Stimulated activated naive B cell treated with anti-CD40 and anti-IgM and Interleukin-4, amounts not matched to agents 10 μg/mL and 1 μg/mL and 100 μg/mL, for 72 hours (primary cell): Measurements from ENCODE around the gene NR6A1.

Experiments used
- ATAC-seq, 2 donors: fragments of 150-1000 bp; cut with Tn5 transposase; replicated peaks; 2 replicates each; pipeline ENCODE4 v1.10.0; 2021; ENCODE audit warnings: moderate library complexity in 1 of 2
- DNase-seq: peaks from one replicate; pipeline ENCODE4 v3.0.0; 2021
- H3K27ac Mint-ChIP-seq: one replicate; pipeline ENCODE4 v1.8.0; 2022; ENCODE audit warnings: mild to moderate bottlenecking, mixed read lengths
- H3K27me3 Mint-ChIP-seq, 2 donors: one replicate each; pipeline ENCODE4 v1.8.0; 2022; ENCODE audit warnings: mixed read lengths in 2 of 2
- H3K36me3 Mint-ChIP-seq, 2 donors: one replicate each; pipeline ENCODE4 v1.8.0; 2022; ENCODE audit warnings: mixed read lengths in 2 of 2, mild to moderate bottlenecking in 1 of 2
- H3K4me1 Mint-ChIP-seq, 2 donors: one replicate each; pipeline ENCODE4 v1.8.0; 2022; ENCODE audit warnings: mixed read lengths in 2 of 2, mild to moderate bottlenecking in 1 of 2
- H3K4me3 Mint-ChIP-seq, 2 donors: one replicate each; pipeline ENCODE4 v1.8.0; 2022; ENCODE audit warnings: mild to moderate bottlenecking in 2 of 2, mixed read lengths in 2 of 2, moderate library complexity in 1 of 2
- H3K9me3 Mint-ChIP-seq, 2 donors: one replicate each; pipeline ENCODE4 v1.8.0; 2022; ENCODE audit warnings: mixed read lengths in 2 of 2, mild to moderate bottlenecking in 1 of 2

Gene NR6A1

DNA sequence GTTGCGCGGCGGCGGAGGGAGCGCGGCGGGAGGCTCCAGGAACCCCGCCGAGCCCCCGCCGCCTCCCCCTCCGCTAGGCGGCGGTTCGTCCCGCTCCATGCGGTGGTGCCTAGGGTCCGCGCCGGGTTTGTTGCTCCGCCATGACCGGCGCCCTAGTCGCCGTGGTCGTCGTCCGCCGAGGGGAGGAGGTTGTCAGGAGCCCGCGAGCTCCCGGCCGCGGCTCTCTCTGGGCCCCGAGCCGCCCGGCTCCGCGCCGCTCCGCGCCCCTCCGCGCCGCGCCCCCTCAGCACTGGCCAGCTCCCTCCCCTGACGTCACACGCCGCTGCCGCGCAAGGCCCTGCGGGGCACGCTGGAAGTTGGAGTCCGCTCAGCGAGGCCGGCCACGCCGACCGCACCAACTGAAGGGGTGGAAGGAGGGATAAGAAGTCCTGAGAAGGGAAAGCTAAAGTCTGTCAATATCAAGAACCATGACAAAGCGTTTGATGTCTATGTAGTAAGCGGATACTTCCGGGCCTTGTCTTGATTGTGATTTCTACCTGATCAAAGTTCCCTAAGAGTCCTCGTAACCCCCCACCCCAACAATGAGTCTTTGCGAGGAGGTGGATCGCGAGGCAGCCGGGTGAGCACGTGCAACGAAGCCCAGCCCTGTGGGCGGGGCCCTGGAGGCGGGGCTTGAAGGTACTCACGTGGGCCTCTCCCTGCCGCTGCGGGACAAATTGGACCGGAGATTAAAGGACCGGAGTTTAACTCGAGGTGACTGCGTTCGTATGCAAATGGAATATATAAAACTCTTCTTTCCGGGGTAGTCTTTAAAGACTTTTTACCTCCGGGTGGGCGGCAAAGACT, at the start of gene NR6A1:
Gene NR6A1, minus strand, starts transcription at position 291 of the 846 bp plus-strand sequence.
- H3K9me3 Mint-ChIP-seq, result no peaks in the 10 kb centered on the region
- H3K4me1 Mint-ChIP-seq, result peaks cover 20 to 50% of the 10 kb centered on the region in 2 donors
- peaks cover 35 to 47% of the 10 kb centered on the region in 2 donors for H3K27me3 Mint-ChIP-seq
- peak within 1 kb of the TSS; percentile 97 for H3K27ac Mint-ChIP-seq
- no peaks in the 10 kb centered on the region for H3K36me3 Mint-ChIP-seq
- peak within 1 kb of the TSS; percentile 95 to 98 for H3K4me3 Mint-ChIP-seq
- peak; percentile 90 for DNase-seq
- peak; percentile 92 to 93 for ATAC-seq

DNA sequence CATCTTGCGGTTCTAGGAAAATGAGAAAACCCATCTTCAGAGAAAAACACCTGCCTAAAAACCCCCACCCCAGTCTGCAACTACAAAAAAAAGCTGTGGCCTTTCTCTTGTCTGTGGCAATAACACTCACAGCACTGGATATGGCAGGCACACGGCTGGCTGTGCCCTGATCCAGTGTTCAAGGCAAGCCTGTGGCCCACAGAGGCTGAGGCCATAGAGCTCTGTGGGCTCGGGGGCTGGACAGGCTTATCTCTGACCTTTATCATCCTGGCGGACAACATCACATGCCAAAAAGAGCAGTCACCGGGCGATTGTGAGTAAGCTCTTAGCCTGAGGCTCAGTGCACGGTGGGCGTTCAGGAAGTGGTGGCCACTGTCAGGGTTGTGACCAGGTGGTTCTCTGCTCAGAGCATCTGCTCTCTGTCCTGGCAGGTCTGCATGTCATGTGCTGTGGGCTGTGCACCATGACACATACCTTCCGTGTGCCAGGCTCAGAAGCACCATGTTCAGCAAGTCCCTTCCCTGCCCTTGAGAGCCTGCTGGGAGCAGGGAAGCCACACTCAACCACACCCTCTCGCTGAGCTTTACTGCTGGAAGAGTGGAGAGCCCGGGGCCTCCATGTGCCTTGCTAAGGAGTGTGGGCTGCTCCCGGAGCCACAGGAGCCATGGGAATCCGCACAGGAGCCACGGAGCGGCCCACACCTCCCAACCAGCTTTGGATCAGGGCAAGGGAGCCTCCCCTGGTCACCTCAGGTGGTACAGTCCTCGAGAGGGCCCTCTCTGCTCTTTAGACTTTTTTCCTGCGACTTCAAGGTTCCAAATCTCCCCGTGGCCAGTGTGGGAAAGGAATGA, 47.5 kb upstream of the NR6A1 start:
- H3K27ac Mint-ChIP-seq, result peak overlapping the region; percentile 56
- H3K4me3 Mint-ChIP-seq, result no peak overlapping the region
- H3K36me3 Mint-ChIP-seq, result no peaks in the 10 kb centered on the region
- ATAC-seq (peak; percentile 63 to 67), DNase-seq (no peak)
- H3K27me3 Mint-ChIP-seq, result peaks cover 8 to 19% of the 10 kb centered on the region in 2 donors
- H3K9me3 Mint-ChIP-seq, result no peaks in the 10 kb centered on the region
- peaks cover 0 to 11% of the 10 kb centered on the region in 2 donors for H3K4me1 Mint-ChIP-seq

DNA sequence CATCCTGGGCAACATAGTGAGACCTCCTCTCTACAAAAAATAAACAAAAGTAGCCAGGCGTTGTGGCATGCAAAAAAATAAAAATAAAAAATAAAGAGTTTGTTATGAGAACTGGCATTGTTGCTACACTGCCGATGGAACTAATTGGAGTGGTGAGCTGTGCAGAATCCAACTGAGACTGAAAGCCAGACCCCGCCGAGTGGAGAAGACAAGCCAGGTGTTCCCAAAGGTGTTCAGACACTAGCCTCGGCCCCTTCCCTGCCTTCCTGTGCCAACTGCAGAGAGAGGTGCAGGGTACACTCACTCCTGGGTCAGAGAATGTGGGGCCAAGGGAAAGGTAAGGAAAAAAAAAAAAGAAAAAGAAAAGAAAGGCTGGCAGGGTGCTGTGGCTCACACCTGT, 44.5 kb upstream of the NR6A1 start:
- Mint-ChIP-seq H3K27me3 (peaks cover 8 to 19% of the 10 kb centered on the region in 2 donors), H3K27ac (peak overlapping the region; percentile 47), H3K9me3 (no peaks in the 10 kb centered on the region), H3K4me3 (no peak overlapping the region), H3K36me3 (no peaks in the 10 kb centered on the region), H3K4me1 (peaks cover 0 to 6% of the 10 kb centered on the region in 2 donors)
- no peak for ATAC-seq
- no peak for DNase-seq

DNA sequence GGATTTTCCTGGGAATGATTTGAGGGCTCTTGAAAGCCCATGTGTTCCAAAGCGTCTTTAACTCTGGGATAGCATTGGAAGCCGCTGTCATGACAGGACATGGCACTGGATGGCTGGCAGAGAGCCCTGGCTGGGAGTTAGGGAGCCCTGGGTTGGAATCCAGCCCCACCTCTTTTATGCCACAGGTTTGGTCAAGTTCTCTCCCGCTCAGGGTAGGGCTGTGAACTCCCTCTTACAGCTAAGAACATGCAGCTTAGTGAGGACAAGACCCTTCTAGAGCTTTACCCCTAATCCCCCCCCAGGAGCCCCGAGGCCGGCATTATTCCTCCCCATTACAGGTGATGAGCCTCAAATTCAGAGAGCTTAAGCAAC, 43.0 kb upstream of the NR6A1 start:
- Mint-ChIP-seq H3K4me3 (no peak overlapping the region), H3K27ac (no peak overlapping the region), H3K9me3 (no peaks in the 10 kb centered on the region), H3K4me1 (peaks cover 0 to 6% of the 10 kb centered on the region in 2 donors), H3K27me3 (peaks cover 8 to 19% of the 10 kb centered on the region in 2 donors), H3K36me3 (no peaks in the 10 kb centered on the region)
- ATAC-seq, result no peak
- DNase-seq, result no peak

DNA sequence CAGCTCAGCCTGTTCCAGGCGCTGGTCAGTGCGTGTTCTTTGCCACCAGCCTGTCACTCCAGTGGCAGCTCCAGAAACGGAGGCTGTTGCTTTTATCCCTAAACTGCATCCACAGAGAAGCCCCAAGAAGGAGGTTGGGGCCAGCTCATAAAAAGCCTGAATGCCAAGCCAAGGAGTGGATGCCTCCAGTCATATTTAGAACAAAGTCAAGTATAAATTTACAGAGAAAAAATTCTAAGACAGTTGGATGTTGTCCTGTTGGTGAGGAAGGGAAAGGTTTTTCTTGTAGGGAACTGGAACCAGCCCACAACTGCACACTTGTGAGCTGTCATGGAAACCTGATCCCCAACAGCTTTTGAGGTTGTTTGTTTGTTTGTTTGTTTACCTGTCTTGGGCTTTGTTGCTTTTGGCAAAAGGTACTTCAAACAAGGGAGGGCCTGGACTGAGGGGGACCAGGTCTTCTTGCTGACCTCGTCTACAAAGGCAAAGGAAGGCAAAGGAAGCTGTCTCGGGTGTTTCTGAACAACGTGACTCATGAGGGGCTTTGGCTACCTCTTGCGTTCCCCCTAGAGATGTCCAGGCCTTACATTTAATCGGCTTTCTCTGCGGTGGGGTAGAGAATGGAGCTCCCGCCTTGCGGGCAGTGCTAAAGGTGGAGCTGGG, 42.5 kb upstream of the NR6A1 start:
- Mint-ChIP-seq H3K27me3 (peaks cover 8 to 19% of the 10 kb centered on the region in 2 donors), H3K4me3 (no peak overlapping the region), H3K36me3 (no peaks in the 10 kb centered on the region), H3K9me3 (no peaks in the 10 kb centered on the region), H3K27ac (no peak overlapping the region), H3K4me1 (peaks cover 0 to 6% of the 10 kb centered on the region in 2 donors)
- no peak for DNase-seq
- no peak for ATAC-seq

DNA sequence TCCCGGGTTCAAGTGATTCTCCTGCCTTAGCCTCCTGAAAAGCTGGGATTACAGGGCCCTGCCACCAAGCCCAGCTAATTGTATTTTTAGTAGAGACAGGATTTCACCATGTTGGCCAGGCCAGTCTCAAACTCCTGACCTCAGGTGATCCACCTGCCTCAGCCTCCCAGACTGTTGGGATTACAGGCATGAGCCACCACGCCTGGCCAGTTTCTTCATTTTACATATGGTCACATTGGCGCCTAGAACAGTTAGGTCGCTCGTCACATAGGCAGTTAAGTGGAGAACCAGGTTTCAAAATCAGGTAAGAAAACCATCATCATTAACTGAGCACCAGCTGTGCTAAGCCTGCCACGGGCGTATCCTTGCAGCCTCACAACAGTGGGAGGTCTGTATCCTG, 41.9 kb upstream of the NR6A1 start:
- no peaks in the 10 kb centered on the region for H3K36me3 Mint-ChIP-seq
- H3K4me3 Mint-ChIP-seq, result no peak overlapping the region
- H3K4me1 Mint-ChIP-seq, result peaks cover 0 to under 1% of the 10 kb centered on the region in 2 donors
- H3K27me3 Mint-ChIP-seq, result peaks cover 4 to 13% of the 10 kb centered on the region in 2 donors
- no peaks in the 10 kb centered on the region for H3K9me3 Mint-ChIP-seq
- DNase-seq, result no peak
- H3K27ac Mint-ChIP-seq, result no peak overlapping the region
- no peak for ATAC-seq

DNA sequence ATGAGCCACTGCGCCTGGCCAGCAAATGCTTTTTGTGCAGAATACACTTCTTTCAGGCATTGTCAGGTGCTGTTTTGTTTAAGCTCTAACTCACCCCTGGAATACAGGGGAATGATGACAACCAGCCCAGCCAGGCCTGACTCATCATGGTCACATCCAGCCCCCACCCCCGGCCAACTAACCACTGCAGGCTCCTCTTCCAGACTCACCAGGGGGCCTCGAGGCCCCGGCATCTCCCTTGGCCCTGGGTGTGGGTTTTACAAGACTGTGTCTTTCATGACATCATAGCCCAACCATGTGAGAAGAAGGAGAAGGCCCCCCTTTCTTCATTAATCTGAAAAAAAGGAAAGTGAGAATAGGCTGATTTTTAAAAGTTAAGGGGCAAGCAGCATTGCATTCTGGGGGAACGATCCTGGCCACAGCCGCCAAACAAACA, 41.3 kb upstream of the NR6A1 start:
- Mint-ChIP-seq H3K4me3 (no peak overlapping the region), H3K36me3 (no peaks in the 10 kb centered on the region), H3K9me3 (no peaks in the 10 kb centered on the region), H3K4me1 (no peaks in the 10 kb centered on the region), H3K27ac (no peak overlapping the region), H3K27me3 (peaks cover 4 to 12% of the 10 kb centered on the region in 2 donors)
- DNase-seq (no peak), ATAC-seq (no peak)

DNA sequence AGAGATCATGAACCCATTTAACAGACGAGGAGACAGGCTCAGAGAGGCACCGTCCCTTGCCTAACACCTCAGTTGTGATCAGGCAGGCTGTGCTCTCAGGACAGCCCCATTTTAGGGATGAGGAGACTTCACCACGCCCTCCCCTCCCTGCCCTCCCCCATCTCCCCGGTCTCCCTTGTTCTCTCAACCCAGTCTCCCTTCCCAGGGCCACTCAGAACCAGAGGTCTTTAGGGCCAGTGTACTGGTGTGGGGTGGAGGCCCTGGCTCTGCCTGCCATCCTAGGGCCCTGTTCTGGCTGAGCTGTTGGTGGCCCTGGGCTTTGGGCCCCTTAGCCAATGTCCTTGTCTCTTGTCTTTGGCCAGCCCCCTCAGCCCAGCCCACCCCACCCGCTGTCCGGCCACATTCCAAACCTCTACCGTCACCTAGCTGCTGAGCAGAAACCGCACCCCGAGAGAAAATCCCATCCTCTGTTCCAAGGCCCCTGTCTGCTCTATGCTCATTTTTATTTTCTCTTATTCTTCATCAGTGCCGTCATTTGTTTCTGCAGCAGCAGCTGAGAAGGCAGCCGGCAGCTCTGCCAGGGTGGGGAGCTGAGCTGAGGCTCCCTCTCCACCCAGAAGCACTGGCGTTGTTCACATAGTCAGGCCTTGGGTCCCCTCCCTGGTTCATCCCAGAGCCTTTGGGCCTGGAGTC, 39.7 kb upstream of the NR6A1 start:
- no peaks in the 10 kb centered on the region for H3K9me3 Mint-ChIP-seq
- H3K4me1 Mint-ChIP-seq, result no peaks in the 10 kb centered on the region
- ATAC-seq (no peak), DNase-seq (no peak)
- peaks cover 0 to 4% of the 10 kb centered on the region in 2 donors for H3K27me3 Mint-ChIP-seq
- H3K4me3 Mint-ChIP-seq, result no peak overlapping the region
- no peaks in the 10 kb centered on the region for H3K36me3 Mint-ChIP-seq
- H3K27ac Mint-ChIP-seq, result peak overlapping the region; percentile 42

DNA sequence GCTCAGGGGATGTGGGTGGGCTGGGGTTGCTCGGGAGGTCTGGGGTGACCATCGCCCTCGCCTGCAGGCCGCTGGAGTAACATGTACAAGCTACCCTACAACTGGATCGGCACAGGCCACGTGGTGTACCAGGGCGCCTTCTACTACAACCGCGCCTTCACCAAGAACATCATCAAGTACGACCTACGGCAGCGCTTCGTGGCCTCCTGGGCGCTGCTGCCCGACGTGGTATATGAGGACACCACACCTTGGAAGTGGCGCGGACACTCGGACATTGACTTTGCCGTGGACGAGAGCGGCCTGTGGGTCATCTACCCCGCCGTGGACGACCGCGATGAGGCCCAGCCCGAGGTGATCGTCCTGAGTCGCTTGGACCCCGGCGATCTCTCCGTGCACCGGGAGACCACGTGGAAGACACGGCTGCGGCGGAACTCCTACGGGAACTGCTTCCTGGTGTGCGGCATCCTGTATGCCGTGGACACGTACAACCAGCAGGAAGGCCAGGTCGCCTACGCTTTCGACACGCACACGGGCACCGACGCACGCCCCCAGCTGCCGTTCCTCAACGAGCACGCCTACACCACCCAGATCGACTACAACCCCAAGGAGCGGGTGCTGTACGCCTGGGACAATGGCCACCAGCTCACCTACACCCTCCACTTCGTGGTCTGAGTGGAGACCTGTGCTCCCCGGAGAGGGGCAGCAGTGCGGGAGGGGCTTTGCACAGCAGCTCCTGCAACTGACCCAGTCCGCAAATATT, 38.8 kb upstream of the NR6A1 start:
- H3K27ac Mint-ChIP-seq, result no peak overlapping the region
- no peaks in the 10 kb centered on the region for H3K4me1 Mint-ChIP-seq
- no peaks in the 10 kb centered on the region for H3K9me3 Mint-ChIP-seq
- H3K27me3 Mint-ChIP-seq, result no peaks in the 10 kb centered on the region
- no peak overlapping the region for H3K4me3 Mint-ChIP-seq
- H3K36me3 Mint-ChIP-seq, result no peaks in the 10 kb centered on the region
- no peak for ATAC-seq
- DNase-seq, result no peak

DNA sequence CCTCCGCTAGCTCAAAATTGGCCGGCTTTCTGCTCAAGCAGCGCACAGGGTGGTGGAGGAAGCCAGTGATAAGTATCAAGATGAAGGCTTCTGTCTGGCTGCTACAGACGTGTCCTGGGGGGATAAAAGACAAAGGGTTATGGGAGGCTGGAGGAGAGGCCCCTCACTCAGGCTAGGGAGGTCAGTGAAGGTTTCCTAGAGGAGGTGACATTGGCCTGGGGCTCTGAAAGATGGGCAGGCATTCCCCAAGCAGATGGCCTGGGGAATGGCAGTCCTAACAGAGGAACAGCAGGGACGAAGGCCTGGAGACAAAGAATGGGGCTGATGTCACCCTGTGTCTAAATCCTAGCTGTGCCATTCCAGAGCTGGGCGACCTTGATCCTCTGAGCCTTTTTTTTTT, 38.1 kb upstream of the NR6A1 start:
- no peaks in the 10 kb centered on the region for H3K36me3 Mint-ChIP-seq
- H3K4me3 Mint-ChIP-seq, result no peak overlapping the region
- H3K4me1 Mint-ChIP-seq, result no peaks in the 10 kb centered on the region
- DNase-seq (no peak), ATAC-seq (no peak)
- H3K9me3 Mint-ChIP-seq, result no peaks in the 10 kb centered on the region
- no peak overlapping the region for H3K27ac Mint-ChIP-seq
- H3K27me3 Mint-ChIP-seq, result no peaks in the 10 kb centered on the region

DNA sequence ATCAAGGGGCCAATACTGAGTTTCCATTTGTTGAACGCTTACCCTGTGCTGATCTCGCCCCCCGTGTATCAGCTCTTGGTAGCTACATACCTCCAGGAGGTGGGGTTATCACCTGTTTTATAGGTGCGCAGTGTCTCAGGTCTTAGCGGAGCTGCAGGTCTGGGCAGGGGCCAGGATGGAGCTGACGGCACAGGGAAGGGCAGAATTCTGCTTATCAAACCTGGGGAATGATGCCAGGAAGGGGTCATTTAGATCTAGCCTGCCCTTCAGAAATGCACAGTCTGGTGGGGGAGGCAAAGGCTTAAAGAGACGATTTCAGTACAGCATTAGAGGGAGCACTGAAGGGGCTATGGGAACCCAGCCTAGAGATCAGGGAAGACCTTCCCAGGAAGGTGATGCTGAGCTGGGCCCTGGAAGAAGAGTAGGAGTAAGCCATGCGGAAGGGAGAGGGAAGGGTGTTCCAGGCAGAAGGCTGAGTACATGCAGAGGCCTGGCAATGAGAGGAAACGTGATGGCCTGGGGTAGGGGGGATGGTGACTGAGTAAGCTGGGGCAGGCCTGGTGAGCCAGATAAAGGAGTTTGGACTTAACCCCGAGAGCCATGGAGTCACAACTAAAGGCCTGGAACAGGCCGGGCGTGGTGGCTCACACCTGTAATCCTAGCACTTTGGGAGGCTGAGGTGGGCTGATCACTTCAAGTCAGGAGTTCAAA, 37.3 kb upstream of the NR6A1 start:
- DNase-seq (no peak), ATAC-seq (no peak)
- H3K27ac Mint-ChIP-seq, result no peak overlapping the region
- H3K36me3 Mint-ChIP-seq, result no peaks in the 10 kb centered on the region
- H3K27me3 Mint-ChIP-seq, result no peaks in the 10 kb centered on the region
- H3K9me3 Mint-ChIP-seq, result no peaks in the 10 kb centered on the region
- H3K4me3 Mint-ChIP-seq, result no peak overlapping the region
- no peaks in the 10 kb centered on the region for H3K4me1 Mint-ChIP-seq

DNA sequence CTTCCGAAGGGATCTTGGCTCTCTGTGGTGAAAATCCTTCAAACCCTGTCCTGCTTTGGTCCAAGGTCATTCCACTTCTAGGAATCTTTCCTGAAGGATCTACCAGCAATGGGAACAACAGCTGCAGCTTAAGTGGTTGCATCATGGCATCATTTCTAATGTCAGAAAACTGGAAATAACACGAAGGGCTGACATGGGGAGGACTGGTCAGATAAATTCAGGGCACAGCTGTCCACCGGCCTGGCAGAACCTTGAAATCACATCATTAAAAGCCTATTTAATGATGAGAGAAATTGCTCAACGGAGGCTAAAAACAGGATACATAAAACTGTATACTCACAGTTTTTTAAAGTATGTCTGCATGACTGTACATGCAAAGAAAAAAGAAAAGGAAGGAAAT, 34.1 kb upstream of the NR6A1 start:
- H3K27ac Mint-ChIP-seq, result peak overlapping the region; percentile 3
- no peaks in the 10 kb centered on the region for H3K36me3 Mint-ChIP-seq
- no peak overlapping the region for H3K4me3 Mint-ChIP-seq
- H3K9me3 Mint-ChIP-seq, result no peaks in the 10 kb centered on the region
- no peaks in the 10 kb centered on the region for H3K27me3 Mint-ChIP-seq
- peaks cover 20 to 24% of the 10 kb centered on the region in 2 donors for H3K4me1 Mint-ChIP-seq
- ATAC-seq (no peak), DNase-seq (no peak)

DNA sequence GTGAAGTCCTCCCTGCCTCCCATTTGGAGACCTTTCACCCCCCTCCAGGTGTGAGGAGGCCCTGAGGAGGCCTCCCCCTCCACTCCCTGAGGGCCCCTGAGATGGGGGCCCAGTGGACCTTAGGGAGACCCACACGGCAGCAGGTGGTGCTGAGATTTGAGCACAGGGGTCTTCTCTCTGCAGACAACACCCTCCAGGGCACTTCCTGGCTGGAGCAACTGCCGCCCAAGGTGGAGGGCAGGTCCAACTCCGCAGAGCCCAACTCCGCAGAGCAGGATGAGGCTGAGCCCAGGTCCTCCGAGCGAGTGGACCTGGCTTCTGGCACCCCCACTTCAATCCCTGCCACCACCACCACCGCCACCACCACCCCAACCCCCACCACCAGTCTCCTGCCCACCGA, 32.8 kb upstream of the NR6A1 start:
- no peak overlapping the region for H3K27ac Mint-ChIP-seq
- DNase-seq (no peak), ATAC-seq (no peak)
- no peaks in the 10 kb centered on the region for H3K9me3 Mint-ChIP-seq
- H3K27me3 Mint-ChIP-seq, result no peaks in the 10 kb centered on the region
- H3K4me3 Mint-ChIP-seq, result no peak overlapping the region
- H3K36me3 Mint-ChIP-seq, result no peaks in the 10 kb centered on the region
- H3K4me1 Mint-ChIP-seq, result peaks cover 29 to 36% of the 10 kb centered on the region in 2 donors
